Measurements from ENCODE around the gene NSUN5. TPM values are rescaled to one million over a fixed set of nuclear protein-coding genes. Genes with fewer than 3 reads are reported as not detected.
"Not testable (repeated sequence)": the region's sequence is repeated elsewhere in the genome, so short reads cannot be mapped to it uniquely, and the experiment has no call there.

Gene NSUN5
- total and polyA plus RNA-seq, 11 donors = 12.0 to 39.4 (median 15.2) TPM

GRCh38 chr7:73262416-73262815 is 46.2 kb downstream of the NSUN5 start:
- H3K4me3 ChIP-seq; H3K9me3 ChIP-seq; H3K27ac ChIP-seq; H3K36me3 ChIP-seq; H3K4me1 ChIP-seq; intact Hi-C loops (cut with DNase I); DNase-seq; H3K27me3 ChIP-seq: not testable (repeated sequence)
- WGBS, 4 donors = 29 to 60% methylated on average over 1 of the region's 2 CpGs; no CpG with 5 or more reads in 2 of the 4 donors
- peak in 1 of 4 donors; percentile 44 for ATAC-seq

Other genes starting within 250 kb of the NSUN5 start
- not detected for gene SPDYE9, start 222.8 kb downstream of the NSUN5 start, total RNA-seq
- not detected for gene SPDYE9, start 222.8 kb downstream of the NSUN5 start, polyA plus RNA-seq
- under 1 TPM in 3 of 9 donors, not detected in 6; 0.31 to 0.72 (median 0.35) TPM for gene TRIM50, start 19.3 kb upstream of the NSUN5 start, total RNA-seq
- gene TRIM50, start 19.3 kb upstream of the NSUN5 start, polyA plus RNA-seq = under 1 TPM; 0.08 to 0.15 TPM
- not detected for gene FKBP6, start 19.3 kb upstream of the NSUN5 start, total RNA-seq
- gene FKBP6, start 19.3 kb upstream of the NSUN5 start, polyA plus RNA-seq = not detected
- gene FZD9, start 125.0 kb upstream of the NSUN5 start, total RNA-seq = under 1 TPM in 6 of 9 donors, not detected in 3; 0.12 to 0.48 (median 0.28) TPM
- gene FZD9, start 125.0 kb upstream of the NSUN5 start, polyA plus RNA-seq = under 1 TPM; 0.15 to 0.82 TPM
- 10 to 100 TPM; 30.1 to 45.0 (median 41.5) TPM for gene BAZ1B, start 213.5 kb upstream of the NSUN5 start, total RNA-seq
- 10 to 100 TPM; 19.0 to 31.5 TPM for gene BAZ1B, start 213.5 kb upstream of the NSUN5 start, polyA plus RNA-seq
- gene BCL7B, start 248.9 kb upstream of the NSUN5 start, total RNA-seq = 100 to 1,000 TPM in 2 of 9 donors, 10 to 100 TPM in 7; 63.2 to 182 (median 77.9) TPM
- gene BCL7B, start 248.9 kb upstream of the NSUN5 start, polyA plus RNA-seq = 10 to 100 TPM; 65.3 to 88.8 TPM

All from heart left ventricle (tissue), 16 donors.